Neural crest cell (in vitro differentiated cells): ENCODE results near the gene MAP3K7CL. TPM values are rescaled to one million over a fixed set of nuclear protein-coding genes. Genes with fewer than 3 reads are reported as not detected.

Experiments
- DNase-seq: peaks from one replicate; pipeline ENCODE4 v3.0.0; 2021; ENCODE audit warnings: low read depth, mixed read lengths, low spot score
- H3K27ac Mint-ChIP-seq: one replicate; pipeline ENCODE4 v1.8.0; 2021; ENCODE audit warnings: mild to moderate bottlenecking, mixed read lengths; ENCODE audit not compliant: unreplicated experiment
- H3K27me3 Mint-ChIP-seq: 2 replicates; pipeline ENCODE4 v1.8.0; 2021; ENCODE audit warnings: low read depth, mild to moderate bottlenecking, mixed read lengths
- H3K36me3 Mint-ChIP-seq: 2 replicates; pipeline ENCODE4 v1.8.0; 2021; ENCODE audit warnings: low read depth, mild to moderate bottlenecking, mixed read lengths
- H3K4me1 Mint-ChIP-seq: 2 replicates; pipeline ENCODE4 v1.8.0; 2021; ENCODE audit warnings: mixed read lengths
- H3K4me3 Mint-ChIP-seq: one replicate; pipeline ENCODE4 v1.8.0; 2021; ENCODE audit warnings: mild to moderate bottlenecking, mixed read lengths
- H3K9me3 Mint-ChIP-seq: 2 replicates; pipeline ENCODE4 v1.8.0; 2021; ENCODE audit warnings: mixed read lengths
- total RNA-seq: library from RNA; stranded (reverse); gene quantifications from 2 replicates; pipeline ENCODE4 v1.2.1, GENCODE V29; 2021
- TF ChIP-seq, protein P1 (sequence below): fragments of 200-600 bp; sonication (generic); conservative IDR thresholded peaks from 2 replicates; pipeline ENCODE4 v1.5.0; 2021; ENCODE audit warnings: antibody characterized with exemption, mild to moderate bottlenecking

The MAP3K7CL gene
- total RNA-seq, 1 donor from 2014 or later: not detected

DNA sequence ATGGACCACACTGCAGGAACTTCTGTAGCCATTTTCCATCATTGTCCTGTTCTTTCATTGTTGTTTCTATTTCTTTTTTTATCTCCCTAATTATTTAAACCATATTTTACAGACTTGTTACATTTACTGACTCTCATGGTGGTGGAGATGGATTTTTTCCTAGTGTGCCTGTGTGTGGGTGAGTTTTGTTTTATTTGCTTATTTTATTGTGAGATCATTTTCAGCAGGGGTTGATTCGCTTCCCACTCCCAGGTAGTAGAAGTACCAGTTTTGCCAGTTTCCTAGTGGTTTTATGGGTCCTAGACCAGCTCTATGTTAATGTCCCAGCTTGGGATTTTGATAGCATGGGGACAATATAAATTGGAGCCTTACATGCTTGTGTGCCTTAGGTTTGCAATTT lies 88.3 kb downstream of the MAP3K7CL start:
- no peak overlapping the region for H3K27ac Mint-ChIP-seq
- H3K4me1 Mint-ChIP-seq: no peaks in the 10 kb centered on the region
- DNase-seq: no peak
- H3K27me3 Mint-ChIP-seq: no peaks in the 10 kb centered on the region
- TF ChIP-seq, protein P1, sequence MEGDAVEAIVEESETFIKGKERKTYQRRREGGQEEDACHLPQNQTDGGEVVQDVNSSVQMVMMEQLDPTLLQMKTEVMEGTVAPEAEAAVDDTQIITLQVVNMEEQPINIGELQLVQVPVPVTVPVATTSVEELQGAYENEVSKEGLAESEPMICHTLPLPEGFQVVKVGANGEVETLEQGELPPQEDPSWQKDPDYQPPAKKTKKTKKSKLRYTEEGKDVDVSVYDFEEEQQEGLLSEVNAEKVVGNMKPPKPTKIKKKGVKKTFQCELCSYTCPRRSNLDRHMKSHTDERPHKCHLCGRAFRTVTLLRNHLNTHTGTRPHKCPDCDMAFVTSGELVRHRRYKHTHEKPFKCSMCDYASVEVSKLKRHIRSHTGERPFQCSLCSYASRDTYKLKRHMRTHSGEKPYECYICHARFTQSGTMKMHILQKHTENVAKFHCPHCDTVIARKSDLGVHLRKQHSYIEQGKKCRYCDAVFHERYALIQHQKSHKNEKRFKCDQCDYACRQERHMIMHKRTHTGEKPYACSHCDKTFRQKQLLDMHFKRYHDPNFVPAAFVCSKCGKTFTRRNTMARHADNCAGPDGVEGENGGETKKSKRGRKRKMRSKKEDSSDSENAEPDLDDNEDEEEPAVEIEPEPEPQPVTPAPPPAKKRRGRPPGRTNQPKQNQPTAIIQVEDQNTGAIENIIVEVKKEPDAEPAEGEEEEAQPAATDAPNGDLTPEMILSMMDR: no peak
- H3K36me3 Mint-ChIP-seq: no peaks in the 10 kb centered on the region
- H3K9me3 Mint-ChIP-seq: no peaks in the 10 kb centered on the region
- H3K4me3 Mint-ChIP-seq: no peak overlapping the region

- DNase-seq: no peak
- H3K9me3 Mint-ChIP-seq: peaks cover 3% of the 10 kb centered on the region
- H3K4me1 Mint-ChIP-seq: no peaks in the 10 kb centered on the region
- H3K27ac Mint-ChIP-seq: no peak overlapping the region
- H3K4me3 Mint-ChIP-seq: no peak overlapping the region
- TF ChIP-seq, protein P1: no peak
- H3K27me3 Mint-ChIP-seq: no peaks in the 10 kb centered on the region
- no peaks in the 10 kb centered on the region for H3K36me3 Mint-ChIP-seq
Measured at GRCh38 chr21:29219165-29219770, 88.8 kb downstream of the MAP3K7CL start.

DNA sequence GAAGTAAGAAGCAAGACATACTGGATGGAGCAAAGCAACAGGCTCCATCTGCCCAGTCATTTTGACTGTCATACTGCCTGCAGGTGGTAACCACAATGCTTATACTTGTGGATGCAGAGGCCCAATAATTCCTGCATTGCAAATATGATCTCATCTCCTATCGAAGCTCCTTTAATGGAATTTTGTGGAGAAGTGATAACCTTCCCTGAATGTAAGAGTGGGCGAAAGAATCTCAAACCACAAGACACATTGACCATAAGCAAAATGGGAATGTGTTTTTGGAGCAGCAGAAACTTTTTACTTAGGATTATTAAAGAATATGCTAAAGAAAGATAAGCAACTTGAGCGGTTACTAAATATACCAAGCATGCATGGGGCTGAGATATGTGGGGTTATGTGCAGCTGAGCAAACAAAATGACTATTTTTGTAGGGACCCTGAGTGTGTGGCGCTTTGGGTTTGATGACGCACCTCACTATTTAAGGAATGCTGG lies 90.9 kb downstream of the MAP3K7CL start:
- TF ChIP-seq, protein P1: no peak
- no peak for DNase-seq
- Mint-ChIP-seq H3K27ac (no peak overlapping the region), H3K4me3 (no peak overlapping the region), H3K4me1 (no peaks in the 10 kb centered on the region), H3K36me3 (no peaks in the 10 kb centered on the region), H3K9me3 (peaks cover 3% of the 10 kb centered on the region), H3K27me3 (no peaks in the 10 kb centered on the region)

GRCh38 chr21:29224006-29224405 lies 93.6 kb downstream of the MAP3K7CL start:
- Mint-ChIP-seq H3K4me1 (peaks cover 5% of the 10 kb centered on the region), H3K9me3 (peaks cover 3% of the 10 kb centered on the region), H3K27me3 (no peaks in the 10 kb centered on the region), H3K4me3 (no peak overlapping the region), H3K36me3 (no peaks in the 10 kb centered on the region), H3K27ac (no peak overlapping the region)
- DNase-seq: no peak
- TF ChIP-seq, protein P1: no peak

Other genes starting within 250 kb of the MAP3K7CL start
- 21.2 and 24.5 TPM in 2 replicates for gene LTN1, start 137.8 kb upstream of the MAP3K7CL start, total RNA-seq
- gene RWDD2B, start 111.3 kb upstream of the MAP3K7CL start, total RNA-seq: 8.7 and 9.9 TPM in 2 replicates
- gene USP16, start 106.0 kb upstream of the MAP3K7CL start, total RNA-seq: 29.5 and 31.7 TPM in 2 replicates
- 308 and 323 TPM in 2 replicates for gene CCT8, start 57.0 kb upstream of the MAP3K7CL start, total RNA-seq
- gene BACH1, start 168.3 kb downstream of the MAP3K7CL start, total RNA-seq: 66.4 and 69.2 TPM in 2 replicates